GM21360 (cell line): Measurements from ENCODE around the gene PPP6R2.

Source experiments
- ATAC-seq: cut with Tn5 transposase; IDR thresholded peaks from one replicate; pipeline ENCODE4 v1.9.1; 2021; ENCODE audit warnings: mild to moderate bottlenecking, moderate library complexity; ENCODE audit not compliant: unreplicated experiment

PPP6R2 gene

GRCh38 chr22:50464451-50464850, 121.3 kb downstream of the PPP6R2 start:
- ATAC-seq = no peak

- no peak for ATAC-seq
These were observed 122.2 kb downstream of the PPP6R2 start for GRCh38 chr22:50465066-50465930.

- no peak for ATAC-seq
These were observed 124.2 kb downstream of the PPP6R2 start for GRCh38 chr22:50467341-50467740.

GRCh38 chr22:50467773-50468440, 124.8 kb downstream of the PPP6R2 start:
- ATAC-seq = no peak

GRCh38 chr22:50468626-50469025, 125.5 kb downstream of the PPP6R2 start:
- ATAC-seq = no peak

GRCh38 chr22:50469377-50470305, 126.5 kb downstream of the PPP6R2 start:
- ATAC-seq = no peak

GRCh38 chr22:50470491-50470890, 127.4 kb downstream of the PPP6R2 start:
- ATAC-seq = no peak

- no peak for ATAC-seq
These were observed 128.2 kb downstream of the PPP6R2 start for GRCh38 chr22:50471197-50471847.

- ATAC-seq = no peak
These were observed 128.8 kb downstream of the PPP6R2 start for GRCh38 chr22:50471962-50472361.

GRCh38 chr22:50473088-50473487, 130.0 kb downstream of the PPP6R2 start:
- no peak for ATAC-seq

GRCh38 chr22:50473855-50474671, 130.9 kb downstream of the PPP6R2 start:
- ATAC-seq = no peak

- ATAC-seq = peak; percentile 66
These were observed 131.9 kb downstream of the PPP6R2 start, which contains the start of gene SBF1 for GRCh38 chr22:50474710-50475651. Gene SBF1, minus strand, starts transcription at chr22:50475035. Its CDS starts 195 bp downstream, at chr22:50474840.

GRCh38 chr22:50475652-50476002, 132.5 kb downstream of the PPP6R2 start:
- ATAC-seq = no peak

GRCh38 chr22:50476868-50477267, 133.7 kb downstream of the PPP6R2 start:
- no peak for ATAC-seq

- ATAC-seq = no peak
These were observed 134.8 kb downstream of the PPP6R2 start for GRCh38 chr22:50477923-50478322.

- no peak for ATAC-seq
These were observed 136.6 kb downstream of the PPP6R2 start for GRCh38 chr22:50479721-50480120.

GRCh38 chr22:50481045-50481439, 137.9 kb downstream of the PPP6R2 start:
- ATAC-seq = no peak

- ATAC-seq = no peak
These were observed 138.4 kb downstream of the PPP6R2 start, which contains the start of gene ADM2 for GRCh38 chr22:50481440-50482106. Gene ADM2, plus strand, starts transcription at chr22:50481543. Its CDS starts 305 bp downstream, at chr22:50481848.
